IMR-90 (cell line): ENCODE data around the gene AHDC1.

ENCODE experiments used
- CEBPB ChIP-seq: IDR thresholded peaks from 2 replicates; pipeline ENCODE4 v1.6.1; 2012; ENCODE audit warnings: low read depth, low read length, improper control_type of control experiment
- FOS ChIP-seq: fragments of 150-350 bp; IDR thresholded peaks from 2 replicates; pipeline ENCODE4 v1.6.1; 2016; ENCODE audit warnings: low read depth, low read length
- MXI1 ChIP-seq: IDR thresholded peaks from 2 replicates; pipeline ENCODE4 v1.6.1; 2012; ENCODE audit warnings: low read depth, mild to moderate bottlenecking, low read length, moderate library complexity, borderline replicate concordance
- RFX5 ChIP-seq: IDR thresholded peaks from 2 replicates; pipeline ENCODE4 v1.8.0; 2012; ENCODE audit warnings: low read depth, mild to moderate bottlenecking, low read length, moderate library complexity
- TF ChIP-seq, protein P1 (sequence below): conservative IDR thresholded peaks from 2 replicates; pipeline ENCODE4 v1.5.1; 2012; ENCODE audit warnings: mild to moderate bottlenecking, low read depth, low read length, improper control_type of control experiment

DNA sequence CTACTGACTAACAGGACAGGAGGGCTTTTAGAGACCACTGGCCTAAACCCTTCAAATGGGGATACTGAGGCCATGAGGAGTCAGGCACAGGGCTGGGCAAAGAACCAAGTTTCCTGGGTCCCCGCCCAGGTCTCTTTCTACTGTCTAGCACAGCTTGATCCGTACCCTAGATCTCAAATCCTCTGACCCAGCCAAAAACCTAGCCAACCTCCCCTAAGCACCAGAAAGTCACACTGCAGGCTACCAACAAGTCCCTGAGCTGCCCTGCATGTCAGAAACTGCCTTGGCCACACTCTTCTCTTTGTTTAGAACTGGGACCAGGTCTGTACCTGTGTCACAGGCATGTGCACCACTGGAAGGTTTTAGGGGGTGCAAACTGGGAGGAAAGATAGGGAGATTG, 33.6 kb downstream of the AHDC1 start:
- TF ChIP-seq MXI1 (no peak), CEBPB (no peak), RFX5 (no peak), FOS (no peak)
- TF ChIP-seq, protein P1, sequence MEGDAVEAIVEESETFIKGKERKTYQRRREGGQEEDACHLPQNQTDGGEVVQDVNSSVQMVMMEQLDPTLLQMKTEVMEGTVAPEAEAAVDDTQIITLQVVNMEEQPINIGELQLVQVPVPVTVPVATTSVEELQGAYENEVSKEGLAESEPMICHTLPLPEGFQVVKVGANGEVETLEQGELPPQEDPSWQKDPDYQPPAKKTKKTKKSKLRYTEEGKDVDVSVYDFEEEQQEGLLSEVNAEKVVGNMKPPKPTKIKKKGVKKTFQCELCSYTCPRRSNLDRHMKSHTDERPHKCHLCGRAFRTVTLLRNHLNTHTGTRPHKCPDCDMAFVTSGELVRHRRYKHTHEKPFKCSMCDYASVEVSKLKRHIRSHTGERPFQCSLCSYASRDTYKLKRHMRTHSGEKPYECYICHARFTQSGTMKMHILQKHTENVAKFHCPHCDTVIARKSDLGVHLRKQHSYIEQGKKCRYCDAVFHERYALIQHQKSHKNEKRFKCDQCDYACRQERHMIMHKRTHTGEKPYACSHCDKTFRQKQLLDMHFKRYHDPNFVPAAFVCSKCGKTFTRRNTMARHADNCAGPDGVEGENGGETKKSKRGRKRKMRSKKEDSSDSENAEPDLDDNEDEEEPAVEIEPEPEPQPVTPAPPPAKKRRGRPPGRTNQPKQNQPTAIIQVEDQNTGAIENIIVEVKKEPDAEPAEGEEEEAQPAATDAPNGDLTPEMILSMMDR, result no peak
